Measurements from ENCODE around the gene ROBO2.

ROBO2 gene

GRCh38 chr3:77595371-77595870 lies 555.5 kb downstream of the ROBO2 start:
- no peak for DNase-seq (ENCODE audit: low read depth)
- no peak overlapping the region for H3K4me3 ChIP-seq (ENCODE audit: low read length)
- no peak for TF ChIP-seq CTCF (IDR thresholded peaks at IDR 0.05; ENCODE audit: insufficient read depth, low read depth, low read length, missing control alignments)

- TF ChIP-seq CTCF (IDR thresholded peaks at IDR 0.05; ENCODE audit: insufficient read depth, low read depth, low read length, missing control alignments), result no peak
- no peak overlapping the region for H3K4me3 ChIP-seq (ENCODE audit: low read length)
- no peak for DNase-seq (ENCODE audit: low read depth)
These were observed 560.0 kb downstream of the ROBO2 start for GRCh38 chr3:77599948-77600347.

- no peak overlapping the region for H3K4me3 ChIP-seq (ENCODE audit: low read length)
- no peak for TF ChIP-seq CTCF (IDR thresholded peaks at IDR 0.05; ENCODE audit: insufficient read depth, low read depth, low read length, missing control alignments)
- no peak for DNase-seq (ENCODE audit: low read depth)
These were observed 562.0 kb downstream of the ROBO2 start for GRCh38 chr3:77601823-77602415.

GRCh38 chr3:77602722-77603121 lies 562.8 kb downstream of the ROBO2 start:
- TF ChIP-seq CTCF (IDR thresholded peaks at IDR 0.05; ENCODE audit: insufficient read depth, low read depth, low read length, missing control alignments), result no peak
- peak; percentile 6 for DNase-seq (ENCODE audit: low read depth)

GRCh38 chr3:77605308-77605707 lies 565.4 kb downstream of the ROBO2 start:
- no peak overlapping the region for H3K4me3 ChIP-seq (ENCODE audit: low read length)
- DNase-seq (ENCODE audit: low read depth), result peak; percentile 14
- no peak for TF ChIP-seq CTCF (IDR thresholded peaks at IDR 0.05; ENCODE audit: insufficient read depth, low read depth, low read length, missing control alignments)

More at GRCh38 chr3:77602722-77603121, 562.8 kb downstream of the ROBO2 start:
- H3K4me3 ChIP-seq (ENCODE audit: low read length), result no peak overlapping the region

GRCh38 chr3:77605865-77606264 lies 566.0 kb downstream of the ROBO2 start:
- no peak overlapping the region for H3K4me3 ChIP-seq (ENCODE audit: low read length)
- peak; percentile 43 for DNase-seq (ENCODE audit: low read depth)
- no peak for TF ChIP-seq CTCF (IDR thresholded peaks at IDR 0.05; ENCODE audit: insufficient read depth, low read depth, low read length, missing control alignments)

- no peak overlapping the region for H3K4me3 ChIP-seq (ENCODE audit: low read length)
- TF ChIP-seq CTCF (IDR thresholded peaks at IDR 0.05; ENCODE audit: insufficient read depth, low read depth, low read length, missing control alignments), result no peak
- no peak for DNase-seq (ENCODE audit: low read depth)
These were observed 566.5 kb downstream of the ROBO2 start for GRCh38 chr3:77606372-77606771.
